ENCODE data around the gene STK25. TPM values are rescaled to one million over a fixed set of nuclear protein-coding genes. Genes with fewer than 3 reads are reported as not detected.
A peak's percentile ranks its signal among the peaks of the same experiment; 100 is the strongest.

STK25 gene
- total RNA-seq, 4 donors from 2014 or later, result 236 to 364 (median 266) TPM

DNA sequence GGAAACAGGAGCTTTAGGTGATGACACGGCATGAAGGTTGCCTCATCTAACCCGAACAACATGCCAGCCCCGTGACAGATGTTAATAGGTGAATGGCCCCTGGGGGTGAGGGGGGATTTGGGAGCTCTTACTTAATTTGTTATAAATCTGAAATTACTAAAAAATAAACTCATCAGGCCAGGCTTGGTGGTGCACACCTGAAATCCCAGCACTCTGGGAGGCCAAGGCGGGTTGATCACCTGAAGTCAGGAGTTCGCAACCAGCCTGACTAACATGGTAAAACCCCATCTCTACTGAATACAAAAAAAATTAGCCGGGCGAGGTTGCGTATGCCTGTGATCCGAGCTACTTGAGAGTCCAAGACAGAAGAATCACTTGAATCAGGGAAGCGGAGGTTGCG, 6.1 kb downstream of the STK25 start:
- peaks cover 0 to 10% of the 10 kb centered on the region in 2 donors for H3K36me3 ChIP-seq
- H3K27ac ChIP-seq, result no peak overlapping the region
- DNase-seq, result no peak
- no peak overlapping the region for H3K4me3 ChIP-seq (replicated peaks in 1 of 3)
- intact Hi-C loops (cut with DNase I), result loop anchor here (10.0 kb wide), 1 partner anchor 193 kb away; no protein-coding TSS in a partner anchor
- WGBS, 2 donors, result 87 to 95% methylated on average over 11 of the region's 11 CpGs
- H3K4me1 ChIP-seq, result peaks cover 26 to 38% of the 10 kb centered on the region in 2 donors
- TF ChIP-seq POLR2A (IDR thresholded peaks at IDR 0.05), result no peak
- TF ChIP-seq, protein P1, sequence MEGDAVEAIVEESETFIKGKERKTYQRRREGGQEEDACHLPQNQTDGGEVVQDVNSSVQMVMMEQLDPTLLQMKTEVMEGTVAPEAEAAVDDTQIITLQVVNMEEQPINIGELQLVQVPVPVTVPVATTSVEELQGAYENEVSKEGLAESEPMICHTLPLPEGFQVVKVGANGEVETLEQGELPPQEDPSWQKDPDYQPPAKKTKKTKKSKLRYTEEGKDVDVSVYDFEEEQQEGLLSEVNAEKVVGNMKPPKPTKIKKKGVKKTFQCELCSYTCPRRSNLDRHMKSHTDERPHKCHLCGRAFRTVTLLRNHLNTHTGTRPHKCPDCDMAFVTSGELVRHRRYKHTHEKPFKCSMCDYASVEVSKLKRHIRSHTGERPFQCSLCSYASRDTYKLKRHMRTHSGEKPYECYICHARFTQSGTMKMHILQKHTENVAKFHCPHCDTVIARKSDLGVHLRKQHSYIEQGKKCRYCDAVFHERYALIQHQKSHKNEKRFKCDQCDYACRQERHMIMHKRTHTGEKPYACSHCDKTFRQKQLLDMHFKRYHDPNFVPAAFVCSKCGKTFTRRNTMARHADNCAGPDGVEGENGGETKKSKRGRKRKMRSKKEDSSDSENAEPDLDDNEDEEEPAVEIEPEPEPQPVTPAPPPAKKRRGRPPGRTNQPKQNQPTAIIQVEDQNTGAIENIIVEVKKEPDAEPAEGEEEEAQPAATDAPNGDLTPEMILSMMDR (IDR thresholded peaks at IDR 0.05), result no peak
- H3K9me3 ChIP-seq, result no peaks in the 10 kb centered on the region
- no peaks in the 10 kb centered on the region for H3K27me3 ChIP-seq

DNA sequence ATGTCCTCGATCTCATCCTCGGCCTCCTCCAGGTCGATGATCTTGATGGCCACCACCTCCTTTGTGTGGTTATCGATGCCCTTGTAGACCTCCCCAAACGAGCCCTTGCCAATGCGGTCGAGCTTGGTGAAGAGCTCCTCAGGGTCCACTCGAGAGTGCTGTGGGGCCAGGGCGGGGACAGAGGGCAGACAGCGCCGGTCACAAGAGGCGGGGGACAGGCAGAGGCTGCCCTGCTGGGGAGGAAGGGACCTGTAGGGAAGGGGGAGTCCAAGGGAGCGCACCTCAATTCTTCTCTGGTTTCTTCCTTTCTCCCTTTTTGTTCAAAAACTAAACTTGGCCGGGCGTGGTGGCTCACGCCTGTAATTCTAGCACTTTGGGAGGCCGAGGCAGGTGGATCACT, 6.8 kb downstream of the STK25 start:
- DNase-seq, result peak; percentile 69
- intact Hi-C loops (cut with DNase I), result loop anchor here (10.0 kb wide), 1 partner anchor 193 kb away; no protein-coding TSS in a partner anchor
- H3K9me3 ChIP-seq, result no peaks in the 10 kb centered on the region
- 41 to 80% methylated on average over 17 of the region's 17 CpGs for WGBS, 2 donors
- H3K27me3 ChIP-seq, result no peaks in the 10 kb centered on the region
- no peak overlapping the region for H3K27ac ChIP-seq
- H3K4me1 ChIP-seq, result peaks cover 19 to 31% of the 10 kb centered on the region in 2 donors
- TF ChIP-seq, protein P1 (IDR thresholded peaks at IDR 0.05), result no peak
- no peak for TF ChIP-seq POLR2A (IDR thresholded peaks at IDR 0.05)
- peaks cover 0 to 16% of the 10 kb centered on the region in 2 donors for H3K36me3 ChIP-seq
- no peak overlapping the region for H3K4me3 ChIP-seq (replicated peaks in 1 of 3)

DNA sequence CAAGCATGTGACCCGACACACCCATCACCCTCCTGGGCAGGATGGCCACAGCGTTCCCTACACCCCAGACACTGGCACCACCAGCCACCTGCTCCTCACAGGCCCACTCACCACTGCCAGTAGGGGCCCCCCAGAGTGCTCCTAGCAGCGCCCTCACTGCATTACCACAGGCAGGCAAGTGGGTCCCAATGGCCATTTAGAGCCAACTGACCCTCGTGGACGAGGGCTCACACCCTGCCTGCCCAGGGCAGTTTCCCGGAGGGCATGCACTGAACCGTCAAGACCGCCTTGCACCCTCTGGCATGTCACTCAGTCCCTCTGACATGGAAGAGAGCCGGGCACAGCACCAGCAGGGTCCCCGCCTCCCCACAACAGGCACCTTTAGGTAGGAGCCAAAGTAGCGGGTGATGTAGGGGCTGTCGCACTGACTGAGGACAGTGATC, 7.3 kb downstream of the STK25 start:
- Histone ChIP-seq H3K9me3 (no peaks in the 10 kb centered on the region), H3K27me3 (no peaks in the 10 kb centered on the region), H3K27ac (no peak overlapping the region), H3K4me3 (replicated peaks in 1 of 3) (no peak overlapping the region), H3K36me3 (peaks cover 0 to 20% of the 10 kb centered on the region in 2 donors), H3K4me1 (peaks cover 17 to 27% of the 10 kb centered on the region in 2 donors)
- DNase-seq, result peak in 1 of 2 donors; percentile 29
- intact Hi-C loops (cut with DNase I), result loop anchor here (10.0 kb wide), 1 partner anchor 194 kb away; no protein-coding TSS in a partner anchor
- TF ChIP-seq POLR2A (IDR thresholded peaks at IDR 0.05), result no peak
- TF ChIP-seq, protein P1 (IDR thresholded peaks at IDR 0.05), result no peak
- WGBS, 2 donors, result 54 to 85% methylated on average over 10 to 11 of the region's 12 CpGs

DNA sequence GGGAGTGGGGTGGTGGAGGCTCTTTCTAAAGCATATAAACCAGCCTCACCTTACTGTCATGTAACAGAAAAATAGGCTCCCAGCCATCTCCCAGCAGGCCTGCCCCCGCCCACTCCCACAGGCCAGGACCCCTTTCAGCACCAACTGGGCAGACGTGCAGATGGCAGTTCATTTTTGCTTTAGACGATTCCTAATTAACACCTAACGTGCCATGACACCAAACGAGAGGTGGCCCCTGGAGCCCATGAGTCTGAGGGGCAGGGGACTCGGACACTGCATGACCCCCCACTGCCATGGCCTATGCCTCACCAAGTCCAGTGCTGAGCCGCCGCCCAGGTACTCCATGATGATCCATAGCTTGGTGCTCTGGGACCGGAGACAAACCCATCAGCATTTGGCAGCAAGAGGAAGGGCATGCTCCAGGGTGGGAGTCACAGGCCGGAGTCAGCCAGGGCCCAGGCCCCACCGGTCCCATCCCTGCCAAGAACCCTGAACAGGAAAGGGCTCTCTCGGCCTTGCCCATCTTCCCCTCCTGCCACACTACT, 7.9 kb downstream of the STK25 start:
- H3K27ac ChIP-seq, result no peak overlapping the region
- H3K36me3 ChIP-seq, result peaks cover under 1 to 25% of the 10 kb centered on the region in 2 donors
- no peaks in the 10 kb centered on the region for H3K27me3 ChIP-seq
- 94 to 95% methylated on average over 12 of the region's 12 CpGs for WGBS, 2 donors
- H3K4me3 ChIP-seq (replicated peaks in 1 of 3), result no peak overlapping the region
- intact Hi-C loops (cut with DNase I), result loop anchor here (10.0 kb wide), 1 partner anchor 194 kb away; no protein-coding TSS in a partner anchor
- peaks cover 15 to 21% of the 10 kb centered on the region in 2 donors for H3K4me1 ChIP-seq
- no peak for TF ChIP-seq POLR2A (IDR thresholded peaks at IDR 0.05)
- TF ChIP-seq, protein P1 (IDR thresholded peaks at IDR 0.05), result no peak
- H3K9me3 ChIP-seq, result no peaks in the 10 kb centered on the region
- no peak for DNase-seq

DNA sequence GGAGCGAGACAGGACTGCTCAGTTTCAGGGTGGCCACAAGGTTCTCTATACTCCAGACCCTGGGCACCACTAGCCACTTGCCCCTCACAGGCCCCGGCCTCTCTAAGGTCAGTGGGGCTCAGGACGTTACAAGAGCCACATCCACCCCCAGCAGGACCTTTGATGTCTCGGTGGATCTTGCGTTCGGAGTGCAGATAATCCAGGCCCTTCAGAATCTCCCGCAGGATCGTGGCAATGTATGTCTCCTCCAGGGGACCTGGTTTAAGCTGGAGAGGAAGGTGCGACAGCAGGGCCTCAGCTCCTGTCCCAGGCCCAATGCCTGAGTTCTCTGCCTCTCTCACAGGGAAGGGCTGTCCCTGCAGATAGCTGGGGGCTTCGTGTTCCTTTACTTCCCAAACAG, 8.4 kb downstream of the STK25 start:
- no peak for DNase-seq
- intact Hi-C loops (cut with DNase I), result loop anchor here (10.0 kb wide), 1 partner anchor 195 kb away; no protein-coding TSS in a partner anchor
- 99 to 100% methylated on average over 8 to 10 of the region's 10 CpGs for WGBS, 2 donors

More for the DNA sequence above, 8.4 kb downstream of the STK25 start:
- H3K27ac ChIP-seq, result no peak overlapping the region
- H3K27me3 ChIP-seq, result no peaks in the 10 kb centered on the region
- TF ChIP-seq POLR2A (IDR thresholded peaks at IDR 0.05), result no peak
- TF ChIP-seq, protein P1 (IDR thresholded peaks at IDR 0.05), result no peak
- no peak overlapping the region for H3K4me3 ChIP-seq (replicated peaks in 1 of 3)
- peaks cover 5 to 30% of the 10 kb centered on the region in 2 donors for H3K36me3 ChIP-seq
- no peaks in the 10 kb centered on the region for H3K9me3 ChIP-seq
- peaks cover 12 to 16% of the 10 kb centered on the region in 2 donors for H3K4me1 ChIP-seq
